Stimulated activated CD4-positive, alpha-beta T cell treated with anti-CD3 and anti-CD28 coated beads, Interleukin-15, amount 100 ng/mL, for 1 hour (primary cell): Measurements from ENCODE around the gene PPARG.
"Not testable (repeated sequence)": the region's sequence is repeated elsewhere in the genome, so short reads cannot be mapped to it uniquely, and the experiment has no call there.

ENCODE experiments used
- DNase-seq, 2 donors: peaks; one replicate each; pipeline ENCODE4 v3.0.0-alpha.2; 2020; ENCODE audit warnings: low read depth in 1 of 2, low spot score in 1 of 2

PPARG gene

GRCh38 chr3:12458901-12459300 is 170.0 kb downstream of the PPARG start:
- DNase-seq, result no peak

GRCh38 chr3:12460127-12460526 is 171.3 kb downstream of the PPARG start:
- DNase-seq, result no peak

- no peak for DNase-seq
These were observed 172.3 kb downstream of the PPARG start for GRCh38 chr3:12461097-12461649.

GRCh38 chr3:12462159-12462947 is 173.5 kb downstream of the PPARG start:
- no peak for DNase-seq

- DNase-seq, result no peak
These were observed 174.8 kb downstream of the PPARG start for GRCh38 chr3:12463686-12464085.

- DNase-seq, result no peak
These were observed 175.3 kb downstream of the PPARG start for GRCh38 chr3:12464181-12464580.

GRCh38 chr3:12465151-12465835 is 176.4 kb downstream of the PPARG start:
- DNase-seq, result no peak

GRCh38 chr3:12465836-12466225 is 177.0 kb downstream of the PPARG start:
- no peak for DNase-seq

- DNase-seq, result no peak
These were observed 178.9 kb downstream of the PPARG start for GRCh38 chr3:12467746-12468145.

GRCh38 chr3:12468276-12468675 is 179.4 kb downstream of the PPARG start:
- no peak for DNase-seq

- no peak for DNase-seq
These were observed 179.9 kb downstream of the PPARG start for GRCh38 chr3:12468757-12469156.

GRCh38 chr3:12469222-12469621 is 180.4 kb downstream of the PPARG start:
- DNase-seq, result not testable (repeated sequence)

- DNase-seq, result no peak
These were observed 181.2 kb downstream of the PPARG start for GRCh38 chr3:12470111-12470510.

- no peak for DNase-seq
These were observed 181.8 kb downstream of the PPARG start for GRCh38 chr3:12470680-12471079.

GRCh38 chr3:12471241-12471640 is 182.4 kb downstream of the PPARG start:
- peak in 1 of 2 donors; percentile 33 for DNase-seq

- DNase-seq, result no peak
These were observed 183.2 kb downstream of the PPARG start for GRCh38 chr3:12472000-12472610.

GRCh38 chr3:12472796-12473195 is 183.9 kb downstream of the PPARG start:
- DNase-seq, result no peak

- DNase-seq, result no peak
These were observed 184.6 kb downstream of the PPARG start for GRCh38 chr3:12473511-12473910.

GRCh38 chr3:12476238-12476897 is 187.5 kb downstream of the PPARG start:
- DNase-seq, result no peak

- DNase-seq, result no peak
These were observed 188.4 kb downstream of the PPARG start for GRCh38 chr3:12477256-12477655.

- DNase-seq, result no peak
These were observed 189.5 kb downstream of the PPARG start for GRCh38 chr3:12478326-12478725.
